K562 (cell line): ENCODE measurements around the gene DAB1. TPM values are rescaled to one million over a fixed set of nuclear protein-coding genes. Genes with fewer than 3 reads are reported as not detected.

Experiments used
- ADNP ChIP-seq: fragments of 200-800 bp; sonication (Bioruptor generic); IDR thresholded peaks from 2 replicates; pipeline ENCODE4 v1.6.1; 2016; ENCODE audit warnings: missing genetic modification characterization, missing compliant biosample characterization
- BHLHE40 ChIP-seq: IDR thresholded peaks from 2 replicates; pipeline ENCODE4 v1.6.1; 2011; ENCODE audit warnings: low read length, improper control_type of control experiment
- C11orf30 ChIP-seq: fragments of 450-650 bp; IDR thresholded peaks from 2 replicates; pipeline ENCODE4 v1.6.1; 2016; ENCODE audit warnings: low read depth, mild to moderate bottlenecking
- CBX1 ChIP-seq: sonication (generic); IDR thresholded peaks from 2 replicates; pipeline ENCODE4 v1.6.1; 2016; ENCODE audit warnings: antibody characterized with exemption, low read depth, mild to moderate bottlenecking
- CXXC5 ChIP-seq: fragments of 250-450 bp; sonication (Bioruptor Pico); IDR thresholded peaks from 2 replicates; pipeline ENCODE4 v1.8.0; 2022; ENCODE audit warnings: inconsistent platforms, mild to moderate bottlenecking, moderate library complexity
- FOXP1 ChIP-seq: sonication (generic); formaldehyde crosslinking; IDR thresholded peaks from 2 replicates; pipeline ENCODE4 v1.8.0; 2022; ENCODE audit warnings: mild to moderate bottlenecking, missing genetic modification reagents
- GABPB2 ChIP-seq: fragments of 250-450 bp; sonication (Bioruptor Pico); conservative IDR thresholded peaks from 2 replicates; pipeline ENCODE4 v1.5.1; 2021; ENCODE audit warnings: mild to moderate bottlenecking
- MAFK ChIP-seq: IDR thresholded peaks from 2 replicates; pipeline ENCODE4 v1.6.1; 2011; ENCODE audit warnings: low read length, improper control_type of control experiment
- MYNN ChIP-seq, 2 experiments: sonication (generic); formaldehyde crosslinking in 1 of 2; IDR thresholded peaks; 2 replicates each; pipeline versions ENCODE4 v1.5.0 to v1.6.1; 2016 to 2020; ENCODE audit warnings: antibody characterized with exemption in 1 of 2, missing genetic modification reagents in 1 of 2
- NR2F6 ChIP-seq: fragments of 450-650 bp; formaldehyde crosslinking; IDR thresholded peaks from 2 replicates; pipeline ENCODE4 v1.4.0; 2020; ENCODE audit warnings: mild to moderate bottlenecking
- POLR3A ChIP-seq: IDR thresholded peaks from 2 replicates; pipeline ENCODE4 v1.6.1; 2011; ENCODE audit warnings: borderline replicate concordance, mild to moderate bottlenecking, moderate library complexity; ENCODE audit not compliant: insufficient read length, insufficient read depth; ENCODE audit errors: extremely low read depth
- PTBP1 ChIP-seq: fragments of 200-400 bp; formaldehyde crosslinking; IDR thresholded peaks from 2 replicates; pipeline ENCODE4 v1.6.1; 2017; ENCODE audit warnings: low read depth, low read length
- SIRT6 ChIP-seq: IDR thresholded peaks from one replicate; pipeline ENCODE4 v1.6.1; 2012; ENCODE audit warnings: low read depth, mild to moderate bottlenecking, control low read depth, inconsistent platforms, low read length, moderate library complexity
- SUPT5H ChIP-seq: fragments of 450-650 bp; IDR thresholded peaks from 2 replicates; pipeline ENCODE4 v1.6.1; 2016
- TARDBP ChIP-seq: fragments of 450-650 bp; IDR thresholded peaks from 2 replicates; pipeline ENCODE4 v1.6.1; 2016
- TCF3 ChIP-seq: sonication (generic); formaldehyde crosslinking; IDR thresholded peaks from 2 replicates; pipeline ENCODE4 v1.4.0; 2020; ENCODE audit warnings: mild to moderate bottlenecking, missing genetic modification reagents
- TRIM24 ChIP-seq, 2 experiments: fragments of 450-650 bp; IDR thresholded peaks; 2 replicates each; pipeline ENCODE4 v1.6.1; 2016
- ZFP36 ChIP-seq: fragments of 150-350 bp; IDR thresholded peaks from 2 replicates; pipeline ENCODE4 v1.6.1; 2018; ENCODE audit warnings: low read length, low read depth; ENCODE audit not compliant: partially characterized antibody
- ZNF175 ChIP-seq: fragments of 200-800 bp; sonication (Bioruptor generic); IDR thresholded peaks from 2 replicates; pipeline ENCODE4 v1.6.1; 2016; ENCODE audit warnings: low read depth, mild to moderate bottlenecking, missing genetic modification characterization, missing compliant biosample characterization
- ZNF274 ChIP-seq: IDR thresholded peaks from 2 replicates; pipeline ENCODE4 v1.6.1; 2011; ENCODE audit warnings: low read depth, mild to moderate bottlenecking, low read length, moderate library complexity, borderline replicate concordance
- ZNF408 ChIP-seq: fragments of 250-450 bp; sonication (Bioruptor Pico); IDR thresholded peaks from 2 replicates; pipeline ENCODE4 v1.4.0; 2020; ENCODE audit warnings: low read depth, mild to moderate bottlenecking, moderate library complexity
- ZNF57 ChIP-seq: fragments of 450-650 bp; formaldehyde crosslinking; IDR thresholded peaks from 2 replicates; pipeline ENCODE4 v1.4.0; 2020; ENCODE audit warnings: mild to moderate bottlenecking, moderate library complexity
- ZNF668 ChIP-seq: fragments of 250-450 bp; sonication (Bioruptor Pico); IDR thresholded peaks from 2 replicates; pipeline ENCODE4 v1.8.0; 2022; ENCODE audit warnings: mild to moderate bottlenecking, inconsistent platforms
- polyA plus RNA-seq, 8 experiments: library from polyadenylated mRNA; depleted of rRNA in 4 of 8; stranded (reverse) in 5 of 8; unstranded in 3 of 8; fragments of >200 nt; fragmentation: Nextera tagmentation in 2 of 8; fragmentation: Illumina TruSeq in 1 of 8; extraction: Ambion mirVana in 2 of 8; extraction: Trizol in 1 of 8; gene quantifications; 2 replicates each; pipeline versions ENCODE4 v1.2.1 to v1.2.3, GENCODE V29; 2011 to 2014; ENCODE audit warnings: inconsistent platforms in 1 of 8, missing spikeins in 1 of 8
- total RNA-seq, 7 experiments: library from RNA; depleted of rRNA in 6 of 7; stranded (reverse); fragments of >200 nt in 6 of 7; fragmentation: Illumina TruSeq in 2 of 7; extraction: Trizol in 2 of 7; gene quantifications; 2 replicates each; pipeline versions ENCODE4 v1.2.1 to v1.2.3, GENCODE V29; 2011 to 2021; ENCODE audit warnings: low replicate concordance in 1 of 7
- TF ChIP-seq, protein P1 (sequence below): fragments of 250-450 bp; sonication (Bioruptor Pico); IDR thresholded peaks from 2 replicates; pipeline ENCODE4 v1.8.0; 2021; ENCODE audit warnings: moderate library complexity, mild to moderate bottlenecking, inconsistent platforms
- TF ChIP-seq, protein P2 (sequence below): fragments of 250-450 bp; sonication (Bioruptor Pico); IDR thresholded peaks from 2 replicates; pipeline ENCODE4 v1.8.0; 2021; ENCODE audit warnings: mild to moderate bottlenecking, moderate library complexity
- TF ChIP-seq, protein P3 (sequence below): fragments of 450-650 bp; formaldehyde crosslinking; IDR thresholded peaks from 2 replicates; pipeline ENCODE4 v1.4.0; 2022; ENCODE audit warnings: missing genetic modification characterization
- TF ChIP-seq, protein P4 (sequence below): fragments of 250-450 bp; sonication (Bioruptor Pico); IDR thresholded peaks from 2 replicates; pipeline ENCODE4 v1.9.0; 2021; ENCODE audit warnings: mild to moderate bottlenecking, inconsistent platforms

DAB1 gene
- total and polyA plus RNA-seq, 9 of the 15 experiments (the other 6 are each of a cell fraction or from before 2014, with no cell fraction given), result not detected

DNA sequence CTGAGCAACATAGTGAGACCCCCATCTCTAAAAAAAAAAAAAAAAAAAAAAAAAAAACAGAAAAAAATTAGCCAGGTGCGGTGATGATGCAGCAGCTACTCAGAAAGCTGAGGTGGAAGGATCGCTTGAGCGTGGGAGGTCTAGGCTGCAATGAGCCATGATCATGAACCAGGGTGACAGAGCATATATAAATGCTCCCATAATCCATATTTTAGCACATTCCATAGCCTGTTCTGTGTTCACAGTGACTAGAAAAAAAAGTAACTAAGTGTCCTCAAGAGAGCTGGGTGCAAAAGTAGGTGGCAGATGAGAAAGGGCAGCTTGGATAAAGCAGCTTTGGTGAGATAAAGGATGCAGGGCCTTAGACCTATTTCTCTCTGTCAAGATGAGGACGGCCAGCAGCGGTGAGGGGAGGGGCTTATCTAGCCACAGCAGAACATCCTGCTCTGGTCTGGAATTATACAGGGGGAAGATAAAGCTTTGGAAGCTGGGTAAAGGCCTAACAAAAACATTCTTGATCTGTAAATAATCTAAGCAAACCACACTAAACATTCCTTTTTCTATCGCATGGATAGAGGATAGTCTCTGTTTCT is 205.3 kb downstream of the DAB1 start (continued):
- no peak for TF ChIP-seq CBX1
- TF ChIP-seq BHLHE40, result peak; percentile 15; the same call in 1 of the 2 replicates
- TF ChIP-seq PTBP1, result no peak
- no peak for TF ChIP-seq ZFP36
- no peak for TF ChIP-seq ZNF408 (CRISPR knock-in tag)
- TF ChIP-seq ADNP (tag), result peak; percentile 21; the same call in 1 of the 2 replicates
- TF ChIP-seq MYNN (IDR thresholded peaks at IDR 0.05), result peak; percentile 72
- TF ChIP-seq MYNN (CRISPR knock-in tag; IDR thresholded peaks at IDR 0.05), result no peak
- TF ChIP-seq MAFK, result peak; percentile 48; the same call in 1 of the 2 replicates
- TF ChIP-seq TARDBP, result peak; percentile 40; the same call in 1 of the 2 replicates
- no peak for TF ChIP-seq POLR3A
- TF ChIP-seq, protein P1, sequence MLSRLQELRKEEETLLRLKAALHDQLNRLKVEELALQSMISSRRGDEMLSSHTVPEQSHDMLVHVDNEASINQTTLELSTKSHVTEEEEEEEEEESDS (CRISPR knock-in tag), result no peak
- TF ChIP-seq ZNF175 (CRISPR knock-in tag), result peak; percentile 77; the same call in 1 of the 2 replicates
- no peak for TF ChIP-seq GABPB2 (CRISPR knock-in tag)
- no peak for TF ChIP-seq NR2F6 (CRISPR knock-in tag)
- TF ChIP-seq CXXC5 (CRISPR knock-in tag), result peak; percentile 50; the same call in 1 of the 2 replicates
- TF ChIP-seq, protein P2, sequence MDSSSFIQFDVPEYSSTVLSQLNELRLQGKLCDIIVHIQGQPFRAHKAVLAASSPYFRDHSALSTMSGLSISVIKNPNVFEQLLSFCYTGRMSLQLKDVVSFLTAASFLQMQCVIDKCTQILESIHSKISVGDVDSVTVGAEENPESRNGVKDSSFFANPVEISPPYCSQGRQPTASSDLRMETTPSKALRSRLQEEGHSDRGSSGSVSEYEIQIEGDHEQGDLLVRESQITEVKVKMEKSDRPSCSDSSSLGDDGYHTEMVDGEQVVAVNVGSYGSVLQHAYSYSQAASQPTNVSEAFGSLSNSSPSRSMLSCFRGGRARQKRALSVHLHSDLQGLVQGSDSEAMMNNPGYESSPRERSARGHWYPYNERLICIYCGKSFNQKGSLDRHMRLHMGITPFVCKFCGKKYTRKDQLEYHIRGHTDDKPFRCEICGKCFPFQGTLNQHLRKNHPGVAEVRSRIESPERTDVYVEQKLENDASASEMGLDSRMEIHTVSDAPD, result no peak
- TF ChIP-seq, protein P3, sequence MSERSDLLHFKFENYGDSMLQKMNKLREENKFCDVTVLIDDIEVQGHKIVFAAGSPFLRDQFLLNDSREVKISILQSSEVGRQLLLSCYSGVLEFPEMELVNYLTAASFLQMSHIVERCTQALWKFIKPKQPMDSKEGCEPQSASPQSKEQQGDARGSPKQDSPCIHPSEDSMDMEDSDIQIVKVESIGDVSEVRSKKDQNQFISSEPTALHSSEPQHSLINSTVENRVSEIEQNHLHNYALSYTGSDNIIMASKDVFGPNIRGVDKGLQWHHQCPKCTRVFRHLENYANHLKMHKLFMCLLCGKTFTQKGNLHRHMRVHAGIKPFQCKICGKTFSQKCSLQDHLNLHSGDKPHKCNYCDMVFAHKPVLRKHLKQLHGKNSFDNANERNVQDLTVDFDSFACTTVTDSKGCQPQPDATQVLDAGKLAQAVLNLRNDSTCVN (CRISPR knock-in tag), result no peak
- TF ChIP-seq ZNF57 (CRISPR knock-in tag), result no peak
- TF ChIP-seq ZNF274, result peak; percentile 79
- peak; percentile 94 to 95 for TF ChIP-seq TRIM24 (IDR thresholded peaks at IDR 0.05)
- TF ChIP-seq TCF3, result peak; percentile 98
- TF ChIP-seq SIRT6, result no peak
- TF ChIP-seq, protein P4, sequence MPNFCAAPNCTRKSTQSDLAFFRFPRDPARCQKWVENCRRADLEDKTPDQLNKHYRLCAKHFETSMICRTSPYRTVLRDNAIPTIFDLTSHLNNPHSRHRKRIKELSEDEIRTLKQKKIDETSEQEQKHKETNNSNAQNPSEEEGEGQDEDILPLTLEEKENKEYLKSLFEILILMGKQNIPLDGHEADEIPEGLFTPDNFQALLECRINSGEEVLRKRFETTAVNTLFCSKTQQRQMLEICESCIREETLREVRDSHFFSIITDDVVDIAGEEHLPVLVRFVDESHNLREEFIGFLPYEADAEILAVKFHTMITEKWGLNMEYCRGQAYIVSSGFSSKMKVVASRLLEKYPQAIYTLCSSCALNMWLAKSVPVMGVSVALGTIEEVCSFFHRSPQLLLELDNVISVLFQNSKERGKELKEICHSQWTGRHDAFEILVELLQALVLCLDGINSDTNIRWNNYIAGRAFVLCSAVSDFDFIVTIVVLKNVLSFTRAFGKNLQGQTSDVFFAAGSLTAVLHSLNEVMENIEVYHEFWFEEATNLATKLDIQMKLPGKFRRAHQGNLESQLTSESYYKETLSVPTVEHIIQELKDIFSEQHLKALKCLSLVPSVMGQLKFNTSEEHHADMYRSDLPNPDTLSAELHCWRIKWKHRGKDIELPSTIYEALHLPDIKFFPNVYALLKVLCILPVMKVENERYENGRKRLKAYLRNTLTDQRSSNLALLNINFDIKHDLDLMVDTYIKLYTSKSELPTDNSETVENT, result no peak
- TF ChIP-seq C11orf30, result peak; percentile 55
- no peak for TF ChIP-seq ZNF668
- TF ChIP-seq FOXP1 (CRISPR knock-in tag), result no peak
- no peak for TF ChIP-seq SUPT5H
